ENCODE measurements around the gene GMDS. TPM values are rescaled to one million over a fixed set of nuclear protein-coding genes. Genes with fewer than 3 reads are reported as not detected.

Gene GMDS
- total and polyA plus RNA-seq, 2 of the 13 experiments (the other 11 are each of a cell fraction or from before 2014, with no cell fraction given): 64.4 to 112 TPM

- no peak for TF ChIP-seq ZNF775 (CRISPR knock-in tag; IDR thresholded peaks at IDR 0.05; ENCODE audit: borderline replicate concordance)
- no peak for TF ChIP-seq ZBED4 (CRISPR knock-in tag; IDR thresholded peaks at IDR 0.05; ENCODE audit: borderline replicate concordance)
- TF ChIP-seq BORCS8-MEF2B (CRISPR knock-in tag; IDR thresholded peaks at IDR 0.05): no peak
- no peak for TF ChIP-seq SATB2 (CRISPR knock-in tag; IDR thresholded peaks at IDR 0.05)
- TF ChIP-seq ZSCAN29 (CRISPR knock-in tag; conservative IDR thresholded peaks at IDR 0.05): no peak
Observed at GRCh38 chr6:1603708-1604107, 641.7 kb downstream of the GMDS start (continued).

GRCh38 chr6:1602049-1602713, 643.2 kb downstream of the GMDS start:
- Histone ChIP-seq H3K36me3 (replicated peaks in 1 of 2; ENCODE audit: control insufficient read depth in 1 of 2, insufficient read depth in 2 of 2, low read length in 2 of 2) (no peaks in the 10 kb centered on the region), H3K4me3 (replicated peaks in 1 of 3; ENCODE audit: insufficient read depth in 1 of 3, low read depth in 2 of 3, low read length in 3 of 3) (no peak overlapping the region), H3K9me3 (ENCODE audit: low read length) (no peaks in the 10 kb centered on the region), H3K9ac (ENCODE audit: insufficient read depth, low read depth, low read length) (no peak overlapping the region), H3K79me2 (ENCODE audit: insufficient read depth, low read length) (no peaks in the 10 kb centered on the region), H3K4me1 (ENCODE audit: insufficient read depth, low read length) (peaks cover 47% of the 10 kb centered on the region), H3K4me2 (ENCODE audit: low read depth, low read length) (no peak overlapping the region), H3K27ac (ENCODE audit: extremely low read length, insufficient read depth, low read length) (no peak overlapping the region), H2AFZ (ENCODE audit: low read length) (no peak overlapping the region), H3K27me3 (ENCODE audit: control insufficient read depth in 1 of 2, insufficient read depth in 2 of 2, low read length in 2 of 2) (peaks cover 20 to 96% of the 10 kb centered on the region in 2 experiments), H4K20me1 (ENCODE audit: insufficient read depth, low read length) (peaks cover 7% of the 10 kb centered on the region; the same call in 1 of the 2 replicates)
- DNase-seq (ENCODE audit: low spot score) (no peak), FAIRE-seq (no peak), ATAC-seq (no peak)
- TF ChIP-seq TAF15 (IDR thresholded peaks at IDR 0.05; ENCODE audit: low read depth, low read length, poor library complexity, severe bottlenecking) (no peak), MAZ (IDR thresholded peaks at IDR 0.05; ENCODE audit: borderline replicate concordance, low read depth, low read length) (no peak), MAZ (CRISPR knock-in tag; IDR thresholded peaks at IDR 0.05; ENCODE audit: low read depth) (no peak)
- in situ Hi-C loops (cut with HindIII; ENCODE audit: extremely low pct_ligation_motif_present, low pct_unique_long_range_greater_than_20kb) (loop anchor here (5.0 kb wide), 1 partner anchor 845 kb away; no protein-coding TSS in a partner anchor), intact Hi-C loops (cut with micrococcal nuclease; ENCODE audit: unreplicated experiment) (no loop called here)
- 67% methylated on average over 9 of the region's 10 CpGs for WGBS (ENCODE audit: low lambda C conversion rate)
- ChIA-PET CTCF (ENCODE audit: low intra/inter-chr PET ratio, low total read pairs) (no interaction called here), POLR2A (no interaction called here)
- BruUV-seq (replicated peaks): no TSS peak
